ENCODE measurements around the gene USH1G. TPM values are rescaled to one million over a fixed set of nuclear protein-coding genes. Genes with fewer than 3 reads are reported as not detected.

USH1G gene
- total and polyA plus RNA-seq, 2 of the 13 experiments (the other 11 are each of a cell fraction or from before 2014, with no cell fraction given): 0.04 TPM; not detected in 1

GRCh38 chr17:74872313-74873036, 50.6 kb downstream of the USH1G start, which contains the start of gene FDXR (continued):
- TF ChIP-seq RFX5 (IDR thresholded peaks at IDR 0.05; ENCODE audit: low read depth, low read length): no peak
- no peak for TF ChIP-seq MIXL1 (CRISPR knock-in tag; IDR thresholded peaks at IDR 0.05)
- peak; percentile 78; the same call in 1 of the 2 replicates for TF ChIP-seq BRF2 (CRISPR knock-in tag; IDR thresholded peaks at IDR 0.05)
- peak; percentile 83; the same call in 1 of the 2 replicates for TF ChIP-seq ZNF850 (CRISPR knock-in tag; conservative IDR thresholded peaks at IDR 0.05)
- TF ChIP-seq PBX2 (CRISPR knock-in tag; IDR thresholded peaks at IDR 0.05): no peak
- no peak; the same call in 1 of the 2 replicates for TF ChIP-seq ZBTB25 (CRISPR knock-in tag; IDR thresholded peaks at IDR 0.05)
- TF ChIP-seq ZNF10 (CRISPR knock-in tag; IDR thresholded peaks at IDR 0.05; ENCODE audit: borderline replicate concordance, low read depth): 0 out of 2 replicates have a peak, but pooled peaks have one; percentile 68
- peak; percentile 77 for TF ChIP-seq MLXIP (CRISPR knock-in tag; IDR thresholded peaks at IDR 0.05; ENCODE audit: borderline replicate concordance)
- TF ChIP-seq NR1H2 (CRISPR knock-in tag; IDR thresholded peaks at IDR 0.05; ENCODE audit: borderline replicate concordance, low read depth): no peak
- no peak; the same call in 1 of the 2 replicates for TF ChIP-seq SPEN (CRISPR knock-in tag; IDR thresholded peaks at IDR 0.05; ENCODE audit: low read depth)
- TF ChIP-seq ZNF367 (CRISPR knock-in tag; IDR thresholded peaks at IDR 0.05; ENCODE audit: borderline replicate concordance): 0 out of 2 replicates have a peak, but pooled peaks have one; percentile 50
- peak; percentile 75 for TF ChIP-seq NFKB2 (CRISPR knock-in tag; IDR thresholded peaks at IDR 0.05; ENCODE audit: borderline replicate concordance)
- TF ChIP-seq ZBTB20 (CRISPR knock-in tag; IDR thresholded peaks at IDR 0.05; ENCODE audit: borderline replicate concordance, low read depth): peak; percentile 72
- TF ChIP-seq ZGPAT (CRISPR knock-in tag; IDR thresholded peaks at IDR 0.05): peak; percentile 81; the same call in 1 of the 2 replicates
- no peak for TF ChIP-seq MBNL3 (CRISPR knock-in tag; conservative IDR thresholded peaks at IDR 0.05)
- no peak for TF ChIP-seq TOE1 (CRISPR knock-in tag; IDR thresholded peaks at IDR 0.05)
- TF ChIP-seq YY1 (IDR thresholded peaks at IDR 0.05; ENCODE audit: insufficient read depth, insufficient replicate concordance, low read depth, low read length): peak; percentile 78
- TF ChIP-seq HBP1 (CRISPR knock-in tag; IDR thresholded peaks at IDR 0.05; ENCODE audit: low read depth): no peak; the same call in 1 of the 2 replicates
- no peak for TF ChIP-seq ZNF382 (CRISPR knock-in tag; IDR thresholded peaks at IDR 0.05; ENCODE audit: borderline replicate concordance)

All from HepG2 (cell line).